KG1 (cell line): ENCODE data around the gene CDS2.

Experiments
- DNase-seq: peaks from one replicate; lab custom pipeline; 2025; lab: John Stamatoyannopoulos, UW

Gene CDS2

GRCh38 chr20:5153612-5154542 is 27.1 kb downstream of the CDS2 start:
- no peak for DNase-seq

- DNase-seq, result no peak
These were observed 27.7 kb downstream of the CDS2 start for GRCh38 chr20:5154543-5154925.

- no peak for DNase-seq
These were observed 28.6 kb downstream of the CDS2 start for GRCh38 chr20:5155404-5155803.

DNA sequence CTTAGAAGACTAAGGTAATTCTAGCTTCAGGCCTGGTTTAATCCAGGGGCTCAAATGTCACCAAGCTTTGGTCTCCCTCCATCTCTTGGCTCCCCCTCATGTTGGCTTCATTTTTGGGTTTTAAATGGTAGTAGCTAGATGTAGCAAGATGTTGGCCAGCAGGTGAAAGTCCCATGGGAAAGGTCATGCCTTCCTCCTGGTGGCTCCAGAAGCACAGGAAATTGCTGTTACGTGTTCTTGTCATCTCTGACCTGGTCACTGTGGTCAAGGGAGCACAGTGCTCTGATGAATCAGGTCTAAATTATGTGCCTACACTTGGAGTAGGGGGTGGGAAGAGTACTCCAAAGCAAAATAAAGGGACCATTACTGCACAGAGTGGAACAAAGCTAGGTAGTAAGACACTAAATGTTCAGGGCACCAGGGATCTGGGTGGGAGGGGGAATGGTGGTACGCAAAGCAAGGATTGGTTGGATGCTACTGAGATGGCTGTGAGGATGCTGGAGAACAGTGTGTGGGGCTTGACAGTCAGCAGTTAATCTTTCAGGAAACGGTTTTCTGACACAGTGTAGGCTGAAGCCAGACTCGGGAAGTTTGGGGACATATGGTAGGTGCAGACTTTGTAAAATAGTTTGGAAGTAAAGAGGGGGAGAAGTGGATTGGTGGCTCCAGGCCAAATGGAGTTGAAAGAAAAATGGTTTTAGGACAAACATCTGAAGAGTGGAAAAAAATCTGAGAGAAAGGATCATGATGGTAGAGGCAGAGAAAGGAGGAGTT is 30.1 kb downstream of the CDS2 start:
- DNase-seq, result no peak

DNA sequence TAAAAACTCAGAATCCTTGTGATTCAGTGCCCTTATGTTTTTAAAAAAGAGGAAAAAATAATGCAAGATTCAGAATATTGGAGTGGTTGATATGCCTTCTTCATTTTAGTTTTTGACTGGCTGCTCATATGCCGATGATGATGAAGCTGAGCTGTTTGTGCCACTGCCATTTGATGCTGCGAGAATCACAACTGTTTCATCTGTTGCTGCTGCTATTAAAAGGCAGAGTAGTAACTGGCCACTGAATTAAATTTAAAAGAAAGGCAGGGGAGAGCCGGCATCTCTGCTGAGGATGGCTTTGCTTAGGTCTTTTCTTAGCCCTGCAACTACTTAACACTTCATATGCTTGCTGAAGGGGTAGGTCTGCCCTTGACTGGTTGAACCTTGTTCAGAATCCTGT is 33.1 kb downstream of the CDS2 start:
- no peak for DNase-seq

- no peak for DNase-seq
These were observed 34.1 kb downstream of the CDS2 start for GRCh38 chr20:5160882-5161281.

DNA sequence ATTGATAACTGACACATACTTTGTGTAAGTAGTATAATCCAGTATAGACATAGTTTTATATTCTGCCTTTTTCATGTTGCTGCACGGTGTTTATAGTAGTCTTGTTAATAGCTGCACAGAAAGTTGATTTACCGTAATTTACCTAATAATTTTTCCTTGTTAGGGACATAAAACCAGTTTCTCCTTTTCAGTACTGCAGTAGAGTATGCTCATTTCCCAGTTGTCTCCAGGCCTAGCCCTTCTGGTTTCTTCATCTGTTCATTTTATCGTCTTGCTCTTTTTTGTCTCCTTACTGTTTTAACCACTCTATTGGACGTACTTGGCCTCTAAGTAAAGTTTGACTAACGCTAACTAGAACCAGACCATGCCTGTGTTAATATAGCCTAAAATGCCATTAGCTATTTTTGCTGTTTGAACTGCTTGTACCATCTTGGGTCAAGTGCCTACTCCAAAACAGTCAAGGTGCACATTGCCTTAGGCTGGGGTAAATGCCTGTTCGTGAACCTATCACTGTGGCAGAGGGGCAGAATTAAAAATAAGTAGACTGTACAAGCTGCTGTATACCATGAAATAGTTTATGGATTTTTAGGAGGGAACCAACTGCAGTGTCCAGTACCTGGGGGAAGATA is 34.8 kb downstream of the CDS2 start:
- no peak for DNase-seq

- DNase-seq, result no peak
These were observed 38.1 kb downstream of the CDS2 start for GRCh38 chr20:5164645-5165625.

DNA sequence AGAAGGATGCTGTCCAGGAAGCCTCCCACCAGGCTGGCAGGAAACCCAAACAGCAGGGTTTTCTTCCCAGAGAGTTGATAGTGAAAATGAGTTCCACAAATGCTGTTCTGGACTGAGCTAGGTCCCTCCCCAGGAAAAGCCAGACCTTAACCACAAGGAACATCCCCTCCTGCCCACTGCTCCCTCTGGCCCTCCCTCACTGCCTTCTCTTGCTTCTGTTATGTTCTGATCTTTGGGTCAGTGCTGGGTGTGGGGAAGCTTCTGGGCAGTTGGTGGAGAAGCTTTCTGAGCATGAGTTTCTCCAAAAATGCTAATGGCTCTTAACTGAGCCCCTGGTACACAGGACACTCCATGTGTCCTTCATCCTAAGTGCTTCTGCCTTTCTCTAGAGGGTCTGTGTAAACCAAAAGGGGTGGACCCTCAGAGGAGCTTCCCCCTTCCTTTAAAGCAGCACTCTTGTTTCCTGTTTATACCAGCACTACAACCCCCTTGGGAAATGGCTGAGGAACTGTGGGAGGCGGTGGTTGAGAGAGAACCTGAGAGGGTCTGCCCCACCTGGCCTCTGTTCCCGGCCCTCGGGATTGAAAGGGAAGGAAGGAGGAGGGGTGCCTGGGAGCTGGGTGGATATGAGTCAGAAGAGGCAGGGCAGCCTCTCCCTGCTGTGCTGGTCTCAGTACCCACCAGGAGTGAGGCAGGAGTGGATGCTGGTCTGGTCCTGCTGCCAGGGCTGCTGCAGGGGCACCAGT is 42.0 kb downstream of the CDS2 start:
- DNase-seq, result no peak

- DNase-seq, result no peak
These were observed 43.5 kb downstream of the CDS2 start for GRCh38 chr20:5170341-5170740.

GRCh38 chr20:5171064-5171789 is 44.4 kb downstream of the CDS2 start:
- DNase-seq, result no peak

DNA sequence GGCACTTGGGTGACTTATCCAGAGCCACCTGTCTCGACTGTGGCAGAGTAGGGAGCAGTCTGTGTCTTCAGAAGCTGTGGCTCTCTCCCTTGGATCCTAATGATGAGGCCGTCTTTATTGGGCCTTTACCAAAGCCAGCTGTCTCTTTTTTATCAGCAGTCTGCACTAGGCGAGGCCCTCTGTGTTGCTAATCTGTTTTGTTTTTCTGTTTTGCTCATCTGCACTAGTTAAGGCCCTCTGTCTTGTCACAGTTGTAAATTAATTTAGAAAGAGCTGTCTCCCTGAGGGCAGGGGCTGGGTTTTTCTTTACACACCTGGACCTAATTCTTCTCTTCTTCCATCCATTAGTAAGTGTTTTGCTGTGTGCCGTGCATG is 45.0 kb downstream of the CDS2 start:
- DNase-seq, result no peak

- DNase-seq, result no peak
These were observed 45.4 kb downstream of the CDS2 start for GRCh38 chr20:5172167-5172601.

DNA sequence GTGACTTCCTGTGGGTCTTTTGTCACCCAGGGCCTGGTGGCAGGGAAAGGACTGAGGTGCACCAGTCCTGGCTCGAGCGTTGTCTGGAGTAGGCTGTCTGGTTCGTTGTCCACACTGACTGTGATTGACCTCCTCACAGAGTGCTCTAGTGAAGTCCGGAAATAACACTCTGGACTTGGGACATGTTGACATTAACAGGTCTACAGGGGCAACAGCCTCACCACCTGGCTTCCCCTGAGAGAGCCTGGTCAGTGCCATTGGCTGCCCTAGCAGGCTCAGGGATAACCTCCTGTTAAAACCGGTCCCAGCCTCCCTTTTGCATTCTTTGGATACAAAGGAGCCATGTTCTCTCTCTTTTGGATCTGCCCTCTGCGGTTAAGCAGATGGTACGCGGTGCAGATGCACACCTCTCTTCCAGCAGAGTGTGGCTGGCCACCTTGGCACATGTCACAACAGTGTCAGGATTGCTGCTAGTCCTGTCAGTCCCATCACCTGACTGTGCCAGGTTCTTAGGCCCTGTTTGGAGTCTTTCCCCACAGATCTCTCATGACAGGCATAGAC is 46.2 kb downstream of the CDS2 start:
- no peak for DNase-seq

DNA sequence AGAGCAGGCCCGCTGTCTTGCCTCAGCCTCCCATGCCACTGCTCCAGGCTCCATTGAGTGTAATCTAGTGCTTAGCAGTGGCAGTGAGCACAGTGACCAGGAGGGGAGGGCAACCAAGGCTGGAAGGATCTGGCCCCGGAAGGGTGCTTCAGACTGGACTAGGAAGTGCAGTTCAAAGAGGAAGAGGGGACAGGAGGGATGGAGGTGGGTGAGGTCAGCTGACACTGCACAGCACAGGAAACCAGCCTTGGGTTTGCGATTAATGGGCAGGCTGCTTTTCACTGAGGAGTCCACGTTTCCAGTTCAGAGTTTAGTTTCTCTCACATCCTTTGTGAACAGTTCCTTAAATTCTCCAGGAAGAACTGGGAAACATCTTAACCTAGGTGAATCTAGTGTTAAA is 46.9 kb downstream of the CDS2 start:
- no peak for DNase-seq

DNA sequence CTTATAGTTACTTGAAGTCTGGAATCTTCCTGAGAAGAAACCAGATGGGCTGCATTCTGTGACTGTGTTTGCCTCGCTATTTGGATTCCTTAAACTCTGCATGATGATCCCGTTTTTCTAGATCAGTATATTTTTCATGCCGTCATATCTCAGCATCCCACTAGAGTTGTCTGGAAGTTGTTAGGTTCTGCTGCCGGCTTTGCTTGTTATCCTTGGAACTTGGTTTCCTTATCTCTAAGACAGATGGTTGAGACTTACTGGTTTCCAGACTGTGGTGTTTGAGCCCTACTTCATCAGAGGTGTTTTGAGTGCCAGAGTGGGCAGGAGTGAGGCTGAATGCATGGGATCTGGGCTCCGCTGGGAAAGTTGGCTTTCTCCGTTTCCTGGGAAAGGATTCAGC is 50.3 kb downstream of the CDS2 start:
- no peak for DNase-seq

GRCh38 chr20:5178046-5178445 is 51.2 kb downstream of the CDS2 start:
- DNase-seq, result no peak

- DNase-seq, result no peak
These were observed 53.6 kb downstream of the CDS2 start for GRCh38 chr20:5180421-5180820.

GRCh38 chr20:5180933-5181332 is 54.1 kb downstream of the CDS2 start:
- DNase-seq, result no peak

- no peak for DNase-seq
These were observed 54.7 kb downstream of the CDS2 start for GRCh38 chr20:5181492-5181891.
